ENCODE results near the gene TMEM175. TPM values are rescaled to one million over a fixed set of nuclear protein-coding genes. Genes with fewer than 3 reads are reported as not detected.

Gene TMEM175
- total and polyA plus RNA-seq, 2 of the 8 experiments (the other 6 are each of a cell fraction or from before 2014, with no cell fraction given): 4.9 to 20.7 TPM

DNA sequence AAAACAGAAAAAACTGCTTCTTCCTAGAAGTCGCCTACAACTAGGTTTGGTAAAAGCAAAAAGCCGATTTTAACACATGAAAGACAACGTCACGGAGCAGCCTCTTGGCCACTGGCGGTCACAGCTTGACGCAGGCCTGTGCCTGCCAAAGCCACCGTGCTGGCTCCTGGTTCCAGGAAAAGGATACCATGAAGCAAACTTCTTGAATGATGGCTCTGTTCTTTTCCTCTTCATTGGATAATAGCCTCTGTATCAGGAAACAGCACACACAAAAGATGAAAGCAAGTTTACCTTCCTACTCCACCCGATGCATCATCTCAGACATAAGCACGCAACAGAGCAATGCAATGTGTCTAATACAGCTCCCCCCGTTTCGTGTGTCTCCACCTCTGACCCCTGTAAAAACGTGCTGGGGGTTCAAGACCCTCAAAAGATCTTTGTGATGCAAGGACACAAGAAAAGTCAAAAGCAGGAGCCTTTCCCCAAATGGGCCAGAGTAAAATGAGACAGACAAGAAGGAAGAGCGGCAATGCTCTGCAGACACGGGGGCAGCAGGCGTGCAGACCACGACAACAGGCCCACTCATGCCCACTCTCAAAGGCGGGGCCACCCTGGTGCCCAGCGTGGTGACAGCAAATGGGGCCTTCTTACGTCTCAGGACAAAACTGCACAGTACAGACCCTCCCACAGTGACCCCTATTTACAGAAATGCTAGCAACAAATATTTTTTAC, 19.5 kb upstream of the TMEM175 start (continued):
- TF ChIP-seq ATF2 (IDR thresholded peaks at IDR 0.05; ENCODE audit: low read length) (no peak), TCF12 (IDR thresholded peaks at IDR 0.05; ENCODE audit: low read depth, low read length) (no peak), ZNF274 (IDR thresholded peaks at IDR 0.05; ENCODE audit: borderline replicate concordance, extremely low read depth, low read length) (no peak), CBX8 (IDR thresholded peaks at IDR 0.05; ENCODE audit: borderline replicate concordance, low read depth, low read length) (no peak), TAF1 (IDR thresholded peaks at IDR 0.05; ENCODE audit: low read depth, low read length) (no peak), BACH1 (IDR thresholded peaks at IDR 0.05; ENCODE audit: low read length) (no peak)
